Measurements from ENCODE around the gene JMJD1C. TPM values are rescaled to one million over a fixed set of nuclear protein-coding genes. Genes with fewer than 3 reads are reported as not detected.
A peak's percentile ranks its signal among the peaks of the same experiment; 100 is the strongest.

JMJD1C gene
- total RNA-seq, 1 donor from 2014 or later = 83.7 TPM

- Mint-ChIP-seq H3K4me1 (ENCODE audit: unreplicated experiment) (no peaks in the 10 kb centered on the region), H3K27ac (ENCODE audit: unreplicated experiment) (peak overlapping the region; percentile 55), H3K36me3 (ENCODE audit: low read depth, unreplicated experiment) (peaks cover 9% of the 10 kb centered on the region), H3K4me3 (ENCODE audit: unreplicated experiment) (no peak overlapping the region), H3K9me3 (ENCODE audit: unreplicated experiment) (no peaks in the 10 kb centered on the region), H3K27me3 (ENCODE audit: unreplicated experiment) (no peaks in the 10 kb centered on the region)
- no peak for TF ChIP-seq CTCF (IDR thresholded peaks at IDR 0.05; ENCODE audit: unreplicated experiment)
- DNase-seq (ENCODE audit: low spot score) = no peak
These were observed 273.0 kb downstream of the JMJD1C start for GRCh38 chr10:63192826-63193225.

- H3K27me3 Mint-ChIP-seq (ENCODE audit: unreplicated experiment) = peaks cover 1% of the 10 kb centered on the region
- peaks cover 6% of the 10 kb centered on the region for H3K4me1 Mint-ChIP-seq (ENCODE audit: unreplicated experiment)
- H3K36me3 Mint-ChIP-seq (ENCODE audit: low read depth, unreplicated experiment) = no peaks in the 10 kb centered on the region
- no peak for DNase-seq (ENCODE audit: low spot score)
- H3K4me3 Mint-ChIP-seq (ENCODE audit: unreplicated experiment) = no peak overlapping the region
- TF ChIP-seq CTCF (IDR thresholded peaks at IDR 0.05; ENCODE audit: unreplicated experiment) = no peak
- H3K27ac Mint-ChIP-seq (ENCODE audit: unreplicated experiment) = no peak overlapping the region
- H3K9me3 Mint-ChIP-seq (ENCODE audit: unreplicated experiment) = no peaks in the 10 kb centered on the region
These were observed 290.2 kb downstream of the JMJD1C start for GRCh38 chr10:63175534-63175933.

GRCh38 chr10:63173468-63174232, 292.1 kb downstream of the JMJD1C start:
- no peak for TF ChIP-seq CTCF (IDR thresholded peaks at IDR 0.05; ENCODE audit: unreplicated experiment)
- Mint-ChIP-seq H3K4me1 (ENCODE audit: unreplicated experiment) (peaks cover 12% of the 10 kb centered on the region), H3K4me3 (ENCODE audit: unreplicated experiment) (no peak overlapping the region), H3K27me3 (ENCODE audit: unreplicated experiment) (peaks cover 1% of the 10 kb centered on the region), H3K36me3 (ENCODE audit: low read depth, unreplicated experiment) (no peaks in the 10 kb centered on the region), H3K9me3 (ENCODE audit: unreplicated experiment) (no peaks in the 10 kb centered on the region), H3K27ac (ENCODE audit: unreplicated experiment) (no peak overlapping the region)
- no peak for DNase-seq (ENCODE audit: low spot score)

- no peaks in the 10 kb centered on the region for H3K36me3 Mint-ChIP-seq (ENCODE audit: low read depth, unreplicated experiment)
- TF ChIP-seq CTCF (IDR thresholded peaks at IDR 0.05; ENCODE audit: unreplicated experiment) = no peak
- H3K4me1 Mint-ChIP-seq (ENCODE audit: unreplicated experiment) = peaks cover 12% of the 10 kb centered on the region
- H3K27ac Mint-ChIP-seq (ENCODE audit: unreplicated experiment) = no peak overlapping the region
- no peaks in the 10 kb centered on the region for H3K27me3 Mint-ChIP-seq (ENCODE audit: unreplicated experiment)
- no peak for DNase-seq (ENCODE audit: low spot score)
- H3K4me3 Mint-ChIP-seq (ENCODE audit: unreplicated experiment) = no peak overlapping the region
- no peaks in the 10 kb centered on the region for H3K9me3 Mint-ChIP-seq (ENCODE audit: unreplicated experiment)
These were observed 293.9 kb downstream of the JMJD1C start for GRCh38 chr10:63171926-63172325.

GRCh38 chr10:63171255-63171855, 294.4 kb downstream of the JMJD1C start:
- Mint-ChIP-seq H3K4me1 (ENCODE audit: unreplicated experiment) (peaks cover 12% of the 10 kb centered on the region), H3K27me3 (ENCODE audit: unreplicated experiment) (no peaks in the 10 kb centered on the region), H3K9me3 (ENCODE audit: unreplicated experiment) (no peaks in the 10 kb centered on the region), H3K36me3 (ENCODE audit: low read depth, unreplicated experiment) (no peaks in the 10 kb centered on the region), H3K4me3 (ENCODE audit: unreplicated experiment) (no peak overlapping the region), H3K27ac (ENCODE audit: unreplicated experiment) (no peak overlapping the region)
- TF ChIP-seq CTCF (IDR thresholded peaks at IDR 0.05; ENCODE audit: unreplicated experiment) = no peak
- no peak for DNase-seq (ENCODE audit: low spot score)
